ENCODE data around the gene ASAP3.

ASAP3 gene

DNA sequence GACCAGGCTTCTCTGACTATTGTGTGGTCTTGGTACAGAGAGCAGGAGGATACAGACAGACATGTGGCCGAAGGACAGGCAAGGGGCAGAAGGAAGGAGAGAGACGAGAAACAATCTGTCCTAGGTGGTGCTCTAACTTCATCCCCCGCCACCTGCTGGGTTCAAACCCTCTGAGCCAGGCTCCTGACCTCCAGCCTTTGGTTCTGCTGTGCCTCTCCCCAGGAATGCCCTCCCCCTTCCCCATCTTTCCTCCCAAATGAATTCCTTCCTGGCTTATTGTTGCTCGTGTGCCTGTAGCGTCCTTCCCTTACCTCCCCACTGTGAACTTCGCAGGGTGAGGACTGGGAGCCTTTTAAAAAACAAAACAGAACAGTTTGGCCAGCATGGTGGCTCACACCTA, 64.8 kb downstream of the ASAP3 start:
- Histone ChIP-seq H3K9ac (ENCODE audit: low read depth, low read length) (no peak overlapping the region), H3K36me3 (ENCODE audit: insufficient read depth, low read length) (no peaks in the 10 kb centered on the region), H3K4me3 (ENCODE audit: low read length) (no peak overlapping the region), H3K4me1 (ENCODE audit: insufficient read depth, low read length) (no peaks in the 10 kb centered on the region), H3K27me3 (ENCODE audit: insufficient read depth, low read length) (peaks cover 100% of the 10 kb centered on the region), H3K9me3 (ENCODE audit: insufficient read depth, low read depth, low read length) (no peaks in the 10 kb centered on the region), H3K27ac (ENCODE audit: low read depth, low read length) (no peak overlapping the region)
- WGBS, result 10% methylated on average over 6 of the region's 6 CpGs

DNA sequence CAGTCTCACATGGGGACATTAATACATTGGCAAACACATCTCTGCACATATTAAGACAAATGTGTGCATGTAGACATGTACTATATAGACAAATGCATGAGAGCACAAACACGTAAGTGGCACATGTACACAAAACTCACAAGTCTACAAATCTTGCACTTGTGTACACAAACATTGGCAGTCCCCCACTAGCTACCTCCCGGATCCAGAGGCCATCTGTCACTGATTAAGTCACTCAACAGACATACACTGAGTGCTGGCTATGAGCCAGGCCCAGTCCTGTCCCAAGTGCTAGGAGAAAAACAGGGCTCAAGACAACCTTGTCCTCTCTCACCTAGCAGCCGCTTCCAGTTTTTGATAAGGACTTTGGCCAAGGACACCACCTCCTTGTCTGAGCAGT, 66.4 kb downstream of the ASAP3 start:
- Histone ChIP-seq H3K36me3 (ENCODE audit: insufficient read depth, low read length) (no peaks in the 10 kb centered on the region), H3K4me1 (ENCODE audit: insufficient read depth, low read length) (no peaks in the 10 kb centered on the region), H3K9ac (ENCODE audit: low read depth, low read length) (no peak overlapping the region), H3K9me3 (ENCODE audit: insufficient read depth, low read depth, low read length) (no peaks in the 10 kb centered on the region), H3K4me3 (ENCODE audit: low read length) (no peak overlapping the region), H3K27me3 (ENCODE audit: insufficient read depth, low read length) (peaks cover 94% of the 10 kb centered on the region), H3K27ac (ENCODE audit: low read depth, low read length) (no peak overlapping the region)
- WGBS, result 87% methylated on average over 3 of the region's 3 CpGs

DNA sequence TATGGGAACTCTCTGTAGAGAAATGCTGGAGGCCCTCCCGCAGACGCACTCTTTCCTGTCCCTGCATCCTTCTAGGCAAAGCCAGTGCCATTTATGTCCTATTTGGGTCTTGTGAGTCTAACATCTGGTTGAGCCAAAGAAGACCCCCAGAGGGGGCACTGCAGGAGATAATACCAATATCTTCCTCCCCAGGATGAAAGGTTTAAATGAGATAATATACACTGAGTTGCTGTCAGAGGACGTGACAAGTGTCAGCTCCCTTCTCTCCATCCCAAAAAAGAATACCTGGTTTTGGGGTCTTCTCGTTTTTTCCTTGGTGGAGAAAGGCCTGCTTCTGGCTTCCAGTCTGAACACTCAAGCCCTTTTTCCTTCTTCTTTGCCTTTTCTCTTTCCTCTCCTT, 67.0 kb downstream of the ASAP3 start:
- Histone ChIP-seq H3K4me3 (ENCODE audit: low read length) (no peak overlapping the region), H3K4me1 (ENCODE audit: insufficient read depth, low read length) (no peaks in the 10 kb centered on the region), H3K27ac (ENCODE audit: low read depth, low read length) (no peak overlapping the region), H3K9ac (ENCODE audit: low read depth, low read length) (no peak overlapping the region), H3K36me3 (ENCODE audit: insufficient read depth, low read length) (no peaks in the 10 kb centered on the region), H3K9me3 (ENCODE audit: insufficient read depth, low read depth, low read length) (no peaks in the 10 kb centered on the region), H3K27me3 (ENCODE audit: insufficient read depth, low read length) (peaks cover 90% of the 10 kb centered on the region)
- WGBS, result 76% methylated on average over 4 of the region's 4 CpGs

DNA sequence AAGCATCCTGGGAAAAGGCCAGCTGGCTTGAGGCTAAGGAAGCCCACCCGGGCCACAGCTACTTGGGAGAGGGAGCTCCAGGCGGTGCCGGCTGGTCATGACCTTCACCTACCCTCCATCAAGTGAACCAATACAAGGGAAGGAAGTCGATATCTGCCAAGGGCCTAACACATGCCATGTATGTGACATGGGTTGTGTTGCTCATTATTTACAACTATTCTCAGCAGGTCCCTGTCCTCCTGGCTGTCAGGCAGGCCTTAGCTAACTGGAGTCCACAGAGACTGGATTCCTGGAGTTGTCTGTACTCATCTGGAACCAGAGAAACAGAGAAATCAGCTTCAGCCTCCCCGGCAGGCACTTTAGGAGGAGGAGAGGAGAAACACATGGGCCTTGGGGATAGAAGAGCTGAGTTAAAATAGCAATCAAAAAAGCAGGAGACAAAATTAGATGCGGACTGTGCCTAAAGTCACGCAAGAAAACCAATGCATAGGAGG, 75.1 kb downstream of the ASAP3 start:
- Histone ChIP-seq H3K27me3 (ENCODE audit: insufficient read depth, low read length) (peaks cover 90% of the 10 kb centered on the region), H3K27ac (ENCODE audit: low read depth, low read length) (no peak overlapping the region), H3K9ac (ENCODE audit: low read depth, low read length) (no peak overlapping the region), H3K4me1 (ENCODE audit: insufficient read depth, low read length) (no peaks in the 10 kb centered on the region), H3K36me3 (ENCODE audit: insufficient read depth, low read length) (no peaks in the 10 kb centered on the region), H3K4me3 (ENCODE audit: low read length) (no peak overlapping the region), H3K9me3 (ENCODE audit: insufficient read depth, low read depth, low read length) (no peaks in the 10 kb centered on the region)
- 91% methylated on average over 6 of the region's 7 CpGs for whole genome bisulfite sequencing

DNA sequence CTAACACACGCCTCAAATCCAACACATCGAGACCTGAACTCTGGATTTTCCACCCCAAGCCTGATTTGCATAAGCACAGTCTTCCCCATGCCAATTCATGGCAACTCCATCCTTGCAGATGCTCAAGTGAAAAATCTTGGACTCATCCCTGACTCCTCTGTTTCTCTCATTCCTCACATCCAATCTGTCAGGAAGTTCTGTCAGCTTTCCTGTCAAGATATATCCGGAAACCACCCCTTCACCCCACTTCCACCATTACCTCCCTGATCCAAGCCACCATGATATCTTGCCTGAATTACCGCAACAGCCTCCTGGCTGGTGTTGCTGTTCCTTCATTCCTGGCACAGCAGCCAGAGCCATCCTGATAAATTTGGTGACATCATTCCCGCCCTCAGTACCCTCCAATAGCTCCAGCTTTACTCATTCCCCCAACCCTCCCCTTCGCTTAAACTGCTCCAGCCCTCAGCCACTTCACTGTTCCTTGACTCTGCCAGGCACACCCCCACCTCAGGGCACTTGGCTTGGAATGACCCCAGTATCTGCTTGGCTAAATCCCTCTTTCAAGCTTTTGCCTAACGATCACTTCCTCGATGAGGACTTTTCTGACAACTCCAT, 76.9 kb downstream of the ASAP3 start:
- Histone ChIP-seq H3K36me3 (ENCODE audit: insufficient read depth, low read length) (no peaks in the 10 kb centered on the region), H3K27ac (ENCODE audit: low read depth, low read length) (no peak overlapping the region), H3K4me1 (ENCODE audit: insufficient read depth, low read length) (no peaks in the 10 kb centered on the region), H3K4me3 (ENCODE audit: low read length) (no peak overlapping the region), H3K27me3 (ENCODE audit: insufficient read depth, low read length) (peaks cover 96% of the 10 kb centered on the region), H3K9ac (ENCODE audit: low read depth, low read length) (no peak overlapping the region), H3K9me3 (ENCODE audit: insufficient read depth, low read depth, low read length) (no peaks in the 10 kb centered on the region)
- WGBS, result 81% methylated on average over 8 of the region's 8 CpGs

DNA sequence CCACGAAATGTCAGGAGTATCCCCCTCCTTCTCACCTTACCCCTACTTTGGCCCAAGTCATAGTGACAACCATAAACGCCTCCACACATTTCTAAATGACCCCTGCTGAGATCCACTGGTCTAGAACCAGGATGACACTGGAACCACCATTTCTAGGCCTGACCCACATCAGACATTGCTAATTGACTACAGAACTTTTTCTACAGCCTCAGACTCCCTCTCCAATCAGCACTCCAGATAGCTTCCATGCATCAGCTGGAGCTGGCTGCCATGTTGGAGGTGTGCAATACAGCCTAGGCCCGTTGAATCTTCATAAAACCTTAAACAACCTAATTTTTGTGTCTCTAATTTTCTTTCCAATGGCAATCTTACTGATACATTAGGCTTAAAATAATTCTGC, 78.0 kb downstream of the ASAP3 start:
- no peaks in the 10 kb centered on the region for H3K9me3 ChIP-seq (ENCODE audit: insufficient read depth, low read depth, low read length)
- H3K9ac ChIP-seq (ENCODE audit: low read depth, low read length), result no peak overlapping the region
- peaks cover 98% of the 10 kb centered on the region for H3K27me3 ChIP-seq (ENCODE audit: insufficient read depth, low read length)
- no peak overlapping the region for H3K27ac ChIP-seq (ENCODE audit: low read depth, low read length)
- 85% methylated on average over 3 of the region's 3 CpGs for WGBS
- no peaks in the 10 kb centered on the region for H3K4me1 ChIP-seq (ENCODE audit: insufficient read depth, low read length)
- no peaks in the 10 kb centered on the region for H3K36me3 ChIP-seq (ENCODE audit: insufficient read depth, low read length)
- no peak overlapping the region for H3K4me3 ChIP-seq (ENCODE audit: low read length)

DNA sequence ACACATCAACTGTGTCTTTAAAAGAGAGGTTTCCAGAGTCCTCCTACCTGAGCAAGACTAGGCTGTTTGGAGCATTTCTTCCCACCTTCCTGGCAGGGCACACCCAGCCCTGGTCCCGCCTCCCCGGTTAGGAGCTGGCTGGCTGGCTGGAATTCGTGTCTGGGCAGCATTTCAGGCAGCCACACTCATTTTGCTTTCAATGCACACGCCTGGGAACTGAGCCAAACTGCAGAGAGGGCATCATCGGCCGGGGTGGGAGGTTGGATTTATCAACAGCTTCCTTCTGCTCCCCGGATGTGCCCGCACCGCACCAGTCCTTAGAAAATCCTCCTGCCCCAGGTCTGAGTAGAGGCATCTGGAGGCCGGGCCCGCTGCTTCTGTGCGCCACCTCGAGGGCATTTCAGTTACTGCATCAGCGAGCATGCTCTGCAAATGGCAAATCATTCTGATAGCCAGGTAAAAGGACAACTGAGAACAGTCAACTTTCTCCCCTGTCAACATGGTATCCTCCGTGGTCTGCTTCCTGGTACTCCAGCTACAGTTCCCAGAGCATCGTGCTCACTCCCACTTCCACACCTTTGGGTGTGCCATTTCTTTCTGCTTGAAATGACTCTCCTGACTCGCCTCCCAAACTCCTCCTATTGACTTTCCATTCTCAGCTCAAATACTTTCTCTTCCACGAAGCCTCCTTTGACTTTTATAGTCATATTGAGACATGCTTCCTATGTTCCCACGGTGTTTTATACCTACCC, 80.1 kb downstream of the ASAP3 start:
- H3K27ac ChIP-seq (ENCODE audit: low read depth, low read length), result no peak overlapping the region
- peaks cover 98% of the 10 kb centered on the region for H3K27me3 ChIP-seq (ENCODE audit: insufficient read depth, low read length)
- H3K36me3 ChIP-seq (ENCODE audit: insufficient read depth, low read length), result no peaks in the 10 kb centered on the region
- no peaks in the 10 kb centered on the region for H3K4me1 ChIP-seq (ENCODE audit: insufficient read depth, low read length)
- 10% methylated on average over 19 of the region's 19 CpGs for WGBS
- H3K9me3 ChIP-seq (ENCODE audit: insufficient read depth, low read depth, low read length), result no peaks in the 10 kb centered on the region
- H3K4me3 ChIP-seq (ENCODE audit: low read length), result peak overlapping the region; percentile 38
- 0 out of 2 replicates have a peak overlapping the region, but pooled peaks have one; percentile 23 for H3K9ac ChIP-seq (ENCODE audit: low read depth, low read length)

DNA sequence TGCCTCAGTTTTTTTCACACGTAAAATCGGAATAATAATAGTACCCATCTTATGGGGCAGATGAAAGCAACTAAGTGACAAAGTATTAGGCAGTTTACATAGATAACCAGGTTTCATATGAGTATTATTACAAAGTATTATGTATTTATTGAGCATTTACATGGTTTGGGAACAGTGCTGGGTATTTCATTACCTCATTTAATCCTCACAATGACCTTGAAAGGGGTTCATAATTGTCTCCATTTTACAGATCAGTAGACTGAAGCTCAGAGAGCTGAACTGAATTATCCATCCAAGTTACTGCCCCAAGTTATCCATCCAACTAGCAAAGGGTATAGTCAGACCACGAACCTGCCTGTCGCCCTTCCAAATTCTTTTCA, 80.6 kb downstream of the ASAP3 start:
- Histone ChIP-seq H3K27me3 (ENCODE audit: insufficient read depth, low read length) (peaks cover 98% of the 10 kb centered on the region), H3K9ac (ENCODE audit: low read depth, low read length) (no peak overlapping the region), H3K9me3 (ENCODE audit: insufficient read depth, low read depth, low read length) (no peaks in the 10 kb centered on the region), H3K4me1 (ENCODE audit: insufficient read depth, low read length) (no peaks in the 10 kb centered on the region), H3K36me3 (ENCODE audit: insufficient read depth, low read length) (no peaks in the 10 kb centered on the region), H3K27ac (ENCODE audit: low read depth, low read length) (no peak overlapping the region), H3K4me3 (ENCODE audit: low read length) (no peak overlapping the region; the same call in 1 of the 2 replicates)
- WGBS, result 59% methylated on average over 2 of the region's 4 CpGs

DNA sequence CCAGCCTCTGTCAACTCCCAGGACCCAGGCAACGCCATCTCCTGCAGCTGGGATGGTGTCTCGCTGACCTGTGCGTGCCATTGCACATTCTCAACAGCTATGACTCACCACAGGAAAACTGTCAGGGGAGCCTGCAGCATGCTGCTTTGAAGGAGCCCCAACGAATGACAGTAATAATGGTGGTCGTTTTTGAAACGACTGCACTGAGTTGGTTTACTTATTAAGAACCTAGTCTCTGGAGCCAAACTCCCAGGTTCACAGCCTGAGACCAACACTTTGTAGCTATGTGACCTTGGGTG, 81.0 kb downstream of the ASAP3 start:
- Histone ChIP-seq H3K9me3 (ENCODE audit: insufficient read depth, low read depth, low read length) (no peaks in the 10 kb centered on the region), H3K4me1 (ENCODE audit: insufficient read depth, low read length) (no peaks in the 10 kb centered on the region), H3K4me3 (ENCODE audit: low read length) (no peak overlapping the region), H3K9ac (ENCODE audit: low read depth, low read length) (no peak overlapping the region), H3K27me3 (ENCODE audit: insufficient read depth, low read length) (peaks cover 98% of the 10 kb centered on the region), H3K36me3 (ENCODE audit: insufficient read depth, low read length) (no peaks in the 10 kb centered on the region), H3K27ac (ENCODE audit: low read depth, low read length) (no peak overlapping the region)
- WGBS, result 43% methylated on average over 6 of the region's 6 CpGs

DNA sequence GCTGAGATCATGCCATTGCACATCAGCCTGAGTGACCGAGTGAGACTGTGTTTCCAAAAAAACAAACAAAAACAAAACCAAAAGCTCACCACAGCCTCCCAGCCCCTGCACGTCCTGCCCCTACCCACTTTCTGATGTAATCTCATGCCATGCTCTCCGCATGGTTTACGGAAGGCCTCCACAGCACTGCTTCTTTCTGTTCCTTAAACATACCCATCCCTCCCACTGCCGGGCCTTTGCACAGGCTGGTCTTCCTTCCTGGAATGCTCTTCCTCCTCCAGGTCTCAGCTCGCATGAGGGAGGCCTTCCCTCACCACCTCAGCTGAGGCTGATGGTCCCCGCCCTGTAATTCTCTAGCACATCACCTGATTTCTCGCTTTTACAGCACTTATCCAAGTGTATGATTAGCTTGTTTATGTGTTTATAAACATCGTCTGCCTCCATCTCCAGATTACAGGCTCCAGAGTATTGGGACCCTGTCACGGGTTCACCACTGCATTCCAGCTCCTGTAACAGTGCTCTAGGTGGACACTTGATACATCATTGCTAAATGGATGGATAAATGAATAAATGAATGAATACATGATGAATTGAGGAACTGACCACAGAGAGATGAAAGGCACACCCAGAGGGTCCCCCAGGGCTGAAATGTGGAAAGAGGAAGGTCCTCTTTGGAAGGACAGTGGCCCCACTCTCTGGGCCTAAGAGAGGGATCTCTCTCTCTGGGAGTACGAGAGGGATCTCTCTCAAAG, 81.5 kb downstream of the ASAP3 start:
- no peaks in the 10 kb centered on the region for H3K4me1 ChIP-seq (ENCODE audit: insufficient read depth, low read length)
- H3K4me3 ChIP-seq (ENCODE audit: low read length), result no peak overlapping the region
- H3K9ac ChIP-seq (ENCODE audit: low read depth, low read length), result no peak overlapping the region
- H3K27me3 ChIP-seq (ENCODE audit: insufficient read depth, low read length), result peaks cover 98% of the 10 kb centered on the region
- H3K36me3 ChIP-seq (ENCODE audit: insufficient read depth, low read length), result no peaks in the 10 kb centered on the region
- H3K27ac ChIP-seq (ENCODE audit: low read depth, low read length), result no peak overlapping the region
- no peaks in the 10 kb centered on the region for H3K9me3 ChIP-seq (ENCODE audit: insufficient read depth, low read depth, low read length)
- WGBS, result 87% methylated on average over 11 of the region's 11 CpGs

DNA sequence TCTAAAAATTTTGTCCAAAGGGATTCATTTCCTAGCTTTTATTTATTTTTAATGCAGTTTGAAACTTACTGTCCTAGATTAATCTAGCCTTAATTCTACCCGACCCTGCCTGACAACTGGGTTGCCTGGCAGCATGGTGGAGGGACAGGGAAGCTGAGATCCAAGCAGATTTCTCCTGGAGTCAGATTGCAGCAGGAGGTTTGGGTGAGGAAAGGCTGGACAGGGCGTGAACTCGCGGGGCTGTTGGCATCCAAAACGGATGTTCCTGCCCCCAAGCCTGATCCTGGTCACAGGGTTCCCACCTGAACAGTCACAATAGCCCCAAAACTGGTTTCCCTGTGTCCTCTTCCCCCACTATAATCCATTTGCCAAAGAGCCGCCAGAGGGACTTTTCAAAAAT, 82.7 kb downstream of the ASAP3 start:
- WGBS, result 78% methylated on average over 6 of the region's 6 CpGs
- Histone ChIP-seq H3K4me1 (ENCODE audit: insufficient read depth, low read length) (no peaks in the 10 kb centered on the region), H3K27ac (ENCODE audit: low read depth, low read length) (no peak overlapping the region), H3K9ac (ENCODE audit: low read depth, low read length) (no peak overlapping the region), H3K9me3 (ENCODE audit: insufficient read depth, low read depth, low read length) (no peaks in the 10 kb centered on the region), H3K36me3 (ENCODE audit: insufficient read depth, low read length) (no peaks in the 10 kb centered on the region), H3K4me3 (ENCODE audit: low read length) (no peak overlapping the region), H3K27me3 (ENCODE audit: insufficient read depth, low read length) (peaks cover 99% of the 10 kb centered on the region)

Measured in HUES64 (cell line).